ENCODE data around the gene TXNRD1.

- TF ChIP-seq CTCF (IDR thresholded peaks at IDR 0.05), result no peak
- no peak for TF ChIP-seq POLR2A (IDR thresholded peaks at IDR 0.05)
Measured at GRCh38 chr12:104304261-104305009, 88.9 kb downstream of the TXNRD1 start.

All from prostate gland (tissue), 2 donors.